HG03135 (cell line): Measurements from ENCODE around the gene RET.

Experiments
- ATAC-seq: cut with Tn5 transposase; IDR thresholded peaks from one replicate; pipeline ENCODE4 v1.9.1; 2021; ENCODE audit warnings: mild to moderate bottlenecking, moderate library complexity; ENCODE audit not compliant: unreplicated experiment

The RET gene

DNA sequence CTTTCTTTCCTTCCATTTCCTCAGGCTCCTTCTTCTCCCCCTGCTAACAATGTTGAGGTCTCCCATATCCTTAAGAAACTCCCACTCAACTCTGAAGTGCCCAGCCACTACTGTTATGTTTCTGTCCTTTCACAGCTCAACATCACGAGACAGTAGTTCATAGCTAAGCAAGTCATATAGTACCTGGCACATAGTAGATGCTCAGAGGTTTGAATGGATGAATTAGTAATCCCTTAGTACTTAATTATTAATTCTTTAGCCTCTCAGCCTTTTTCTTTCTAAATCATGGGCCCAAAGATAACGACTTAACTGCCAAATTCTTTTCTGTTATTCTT is 84.0 kb downstream of the RET start:
- ATAC-seq, result peak; percentile 70

GRCh38 chr10:43162604-43163003 is 85.7 kb downstream of the RET start:
- no peak for ATAC-seq

GRCh38 chr10:43166207-43166879 is 89.5 kb downstream of the RET start:
- ATAC-seq, result no peak

GRCh38 chr10:43166880-43167497 is 90.1 kb downstream of the RET start:
- ATAC-seq, result no peak

- ATAC-seq, result no peak
These were observed 90.6 kb downstream of the RET start for GRCh38 chr10:43167498-43167889.

- ATAC-seq, result no peak
These were observed 93.6 kb downstream of the RET start for GRCh38 chr10:43170491-43170890.

GRCh38 chr10:43172645-43173044 is 95.8 kb downstream of the RET start:
- ATAC-seq, result no peak

- no peak for ATAC-seq
These were observed 96.3 kb downstream of the RET start for GRCh38 chr10:43173120-43173519.

DNA sequence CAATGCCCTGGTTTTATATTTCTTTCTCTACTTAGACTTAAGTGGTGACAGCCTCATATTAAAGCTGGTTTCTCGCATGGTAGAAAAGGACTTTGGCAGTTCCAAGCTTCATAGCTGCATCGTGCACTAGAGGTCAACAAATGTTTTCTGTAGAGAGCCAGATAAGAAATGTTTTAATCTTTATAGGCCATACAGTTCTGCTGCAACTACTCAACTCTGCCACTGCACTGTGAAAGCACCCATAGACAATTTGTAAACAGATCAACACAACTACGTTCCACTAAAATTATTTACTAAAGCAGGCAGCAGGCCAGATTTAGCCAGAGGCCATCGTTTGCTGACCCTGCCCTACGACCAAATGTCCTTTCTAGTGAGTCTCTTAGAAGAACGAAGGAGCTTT is 98.1 kb downstream of the RET start:
- ATAC-seq, result no peak

- ATAC-seq, result no peak
These were observed 99.4 kb downstream of the RET start for GRCh38 chr10:43176271-43176670.

DNA sequence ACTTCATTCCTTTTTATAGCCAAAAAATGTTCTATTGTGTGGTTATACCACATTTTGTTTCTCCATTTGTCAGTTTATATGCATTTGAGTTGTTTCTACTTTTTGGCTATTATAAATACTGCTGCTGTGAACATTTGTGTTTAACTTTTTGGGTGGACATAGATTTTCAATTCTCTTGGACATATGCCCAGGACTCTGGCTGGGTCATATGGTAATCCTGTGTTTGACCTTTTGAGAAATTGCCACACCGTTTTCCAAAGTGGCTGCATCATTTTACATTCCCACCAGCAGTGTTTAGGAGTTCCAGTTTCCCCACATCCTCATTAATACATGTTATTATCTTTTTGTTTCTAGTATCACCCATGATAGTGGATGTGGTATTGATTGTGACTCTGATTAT is 100.7 kb downstream of the RET start:
- ATAC-seq, result no peak
